Effector CD4-positive, alpha-beta T cell (primary cell): ENCODE data around the gene GNG13.
"Not testable (repeated sequence)": the region's sequence is repeated elsewhere in the genome, so short reads cannot be mapped to it uniquely, and the experiment has no call there.

Experiments
- DNase-seq: peaks from one replicate; pipeline ENCODE4 v3.0.0-alpha.2; 2020

The GNG13 gene

GRCh38 chr16:776298-776697 lies 24.2 kb downstream of the GNG13 start:
- not testable (repeated sequence) for DNase-seq

GRCh38 chr16:775236-775796 lies 25.2 kb downstream of the GNG13 start:
- DNase-seq, result no peak

- no peak for DNase-seq
Measured at GRCh38 chr16:774086-775001, 26.2 kb downstream of the GNG13 start.

- no peak for DNase-seq
Measured at GRCh38 chr16:772959-773358, 27.6 kb downstream of the GNG13 start.

GRCh38 chr16:770411-770810 lies 30.1 kb downstream of the GNG13 start:
- no peak for DNase-seq

- no peak for DNase-seq
Measured at GRCh38 chr16:769934-770333, 30.6 kb downstream of the GNG13 start.

GRCh38 chr16:769184-769784 lies 31.2 kb downstream of the GNG13 start:
- no peak for DNase-seq

GRCh38 chr16:768428-768827 lies 32.1 kb downstream of the GNG13 start:
- no peak for DNase-seq

- DNase-seq, result no peak
Measured at GRCh38 chr16:767743-768235, 32.7 kb downstream of the GNG13 start.

- DNase-seq, result no peak
Measured at GRCh38 chr16:766820-767640, 33.5 kb downstream of the GNG13 start.

- no peak for DNase-seq
Measured at GRCh38 chr16:766008-766819, 34.3 kb downstream of the GNG13 start.

- DNase-seq, result no peak
Measured at GRCh38 chr16:765488-765865, 35.1 kb downstream of the GNG13 start.

GRCh38 chr16:764848-765487 lies 35.6 kb downstream of the GNG13 start:
- no peak for DNase-seq

- no peak for DNase-seq
Measured at GRCh38 chr16:764184-764750, 36.3 kb downstream of the GNG13 start.

- DNase-seq, result no peak
Measured at GRCh38 chr16:763369-764183, 37.0 kb downstream of the GNG13 start.

GRCh38 chr16:762595-763268 lies 37.8 kb downstream of the GNG13 start:
- DNase-seq, result no peak

- no peak for DNase-seq
Measured at GRCh38 chr16:761625-762513, 38.7 kb downstream of the GNG13 start.

GRCh38 chr16:760545-761343 lies 39.8 kb downstream of the GNG13 start, which contains the start of gene MSLN:
MSLN (plus strand) TSS chr16:760734; CDS start chr16:762681, 1,947 bp downstream.
- no peak for DNase-seq
